OCI-LY7 (cell line): ENCODE data around the gene IDE. TPM values are rescaled to one million over a fixed set of nuclear protein-coding genes. Genes with fewer than 3 reads are reported as not detected.

Source experiments
- BruUV-seq: library from RNA; stranded (reverse); fragments of 400-500 nt; replicated peaks from 2 replicates; lab custom pipeline; 2021; lab: Mats Ljungman, UMichigan
- CTCF ChIA-PET: fragments of 300-600 bp; sonication (Branson Sonifier 250); formaldehyde crosslinking; loops from one replicate; lab custom pipeline; 2022; ENCODE audit warnings: antibody characterized with exemption; ENCODE audit not compliant: unreplicated experiment; lab: Charles Lee
- POLR2A ChIA-PET: fragments of 300-600 bp; sonication (Branson Sonifier 250); formaldehyde crosslinking; loops from one replicate; lab custom pipeline; 2022; ENCODE audit warnings: antibody characterized with exemption; lab: Charles Lee
- DNase-seq: peaks from one replicate; pipeline ENCODE4 v3.0.0-alpha.2; 2015; ENCODE audit warnings: low spot score
- H2AFZ ChIP-seq: fragments of 200-600 bp; sonication (generic), shearing (Covaris generic); 2 replicates; pipeline ENCODE4 v1.6.1; 2014; ENCODE audit warnings: mild to moderate bottlenecking, antibody characterized with exemption, low read length, moderate library complexity
- H3K27ac ChIP-seq: fragments of 200-600 bp; sonication (generic); 2 replicates; pipeline ENCODE4 v1.5.1; 2014; ENCODE audit warnings: mixed run types, low read depth, mild to moderate bottlenecking, moderate library complexity, low read length, inconsistent platforms; ENCODE audit not compliant: poor library complexity, severe bottlenecking
- H3K36me3 ChIP-seq: fragments of 200-600 bp; sonication (generic); 2 replicates; pipeline ENCODE4 v1.6.1; 2014; ENCODE audit warnings: mild to moderate bottlenecking, antibody characterized with exemption, low read length, moderate library complexity, mixed read lengths; ENCODE audit not compliant: insufficient read depth
- H3K4me1 ChIP-seq: fragments of 200-600 bp; sonication (generic); 2 replicates; pipeline ENCODE4 v1.5.1; 2014; ENCODE audit warnings: mild to moderate bottlenecking, low read length; ENCODE audit not compliant: insufficient read depth, poor library complexity, severe bottlenecking
- H3K4me2 ChIP-seq: fragments of 200-600 bp; sonication (generic); 2 replicates; pipeline ENCODE4 v1.6.1; 2014; ENCODE audit warnings: mild to moderate bottlenecking, low read length
- H3K4me3 ChIP-seq: fragments of 200-600 bp; sonication (generic); 2 replicates; pipeline ENCODE4 v1.5.1; 2014; ENCODE audit warnings: mild to moderate bottlenecking, low read depth, low read length; ENCODE audit not compliant: poor library complexity, severe bottlenecking
- H3K79me2 ChIP-seq: fragments of 200-600 bp; sonication (generic); 2 replicates; pipeline ENCODE4 v1.6.1; 2016; ENCODE audit warnings: low read depth, mild to moderate bottlenecking, low read length, moderate library complexity, mixed read lengths; ENCODE audit not compliant: insufficient read depth
- H3K9me2 ChIP-seq: fragments of 200-600 bp; sonication (generic); 2 replicates; pipeline ENCODE4 v1.6.1; 2016; ENCODE audit warnings: mild to moderate bottlenecking, low read length, mixed read lengths; ENCODE audit not compliant: insufficient read depth
- H3K9me3 ChIP-seq: fragments of 200-600 bp; sonication (generic); 2 replicates; pipeline ENCODE4 v1.6.1; 2014; ENCODE audit warnings: mild to moderate bottlenecking, mixed run types, low read length, mixed read lengths
- H4K20me1 ChIP-seq: fragments of 200-600 bp; sonication (generic); 2 replicates; pipeline ENCODE4 v1.6.1; 2014; ENCODE audit warnings: mild to moderate bottlenecking, antibody characterized with exemption, low read length, moderate library complexity, mixed read lengths; ENCODE audit not compliant: insufficient read depth
- CTCF ChIP-seq: fragments of 200-600 bp; sonication (generic); conservative IDR thresholded peaks from 2 replicates; pipeline ENCODE4 v1.5.1; 2014; ENCODE audit warnings: mild to moderate bottlenecking, antibody characterized with exemption, low read length, moderate library complexity, mixed read lengths
- EZH2phosphoT487 ChIP-seq: fragments of 200-600 bp; sonication (generic); IDR thresholded peaks from 2 replicates; pipeline ENCODE4 v1.6.1; 2018; ENCODE audit warnings: low read depth, borderline replicate concordance, mild to moderate bottlenecking, mixed run types, antibody characterized with exemption, low read length, moderate library complexity, mixed read lengths
- intact Hi-C: fragments of 100-400 bp; cut with micrococcal nuclease; formaldehyde crosslinking; loops from one replicate; pipeline ENCODE4 v1.10.0; 2022; ENCODE audit not compliant: unreplicated experiment
- total RNA-seq, 2 experiments: library from RNA; depleted of rRNA in 1 of 2; stranded (reverse); fragments of >200 nt in 1 of 2; shearing (Covaris generic) in 1 of 2; gene quantifications; 2 replicates each; pipeline ENCODE4 v1.2.3, GENCODE V29; 2014 to 2022

IDE gene
- total RNA-seq, 2 experiments from 2014 or later: 14.2 to 42.4 TPM

GRCh38 chr10:92542458-92542857 lies 31.4 kb downstream of the IDE start:
- H3K4me1 ChIP-seq: no peaks in the 10 kb centered on the region
- peaks cover 5% of the 10 kb centered on the region; the same call in 1 of the 2 replicates for H3K36me3 ChIP-seq
- CTCF ChIA-PET: interaction anchor here (0.6 kb wide), 1 partner anchor 18 kb away, joined by 3 read pairs; no protein-coding TSS in a partner anchor
- TF ChIP-seq CTCF (no peak), EZH2phosphoT487 (no peak)
- no peaks in the 10 kb centered on the region for H3K79me2 ChIP-seq
- no peak overlapping the region for H3K4me2 ChIP-seq
- intact Hi-C loops: no loop called here
- H3K4me3 ChIP-seq: no peak overlapping the region
- BruUV-seq: no TSS peak
- no peaks in the 10 kb centered on the region for H3K9me3 ChIP-seq
- no peak for DNase-seq
- H3K9me2 ChIP-seq: no peaks in the 10 kb centered on the region
- H3K27ac ChIP-seq: no peak overlapping the region
- no peak overlapping the region for H2AFZ ChIP-seq
- POLR2A ChIA-PET: no interaction called here
- 0 out of 2 replicates have a peak, but pooled peaks cover 4% of the 10 kb centered on the region for H4K20me1 ChIP-seq

- H3K36me3 ChIP-seq: peaks cover 5% of the 10 kb centered on the region; the same call in 1 of the 2 replicates
- POLR2A ChIA-PET: interaction anchor here (0.6 to 0.9 kb wide), 3 partner anchors 8 to 24 kb away, joined by 3 to 6 read pairs (median 3); no protein-coding TSS in a partner anchor
- CTCF ChIA-PET: no interaction called here
- no peak overlapping the region for H3K27ac ChIP-seq
- no peak overlapping the region for H3K4me3 ChIP-seq
- H3K9me3 ChIP-seq: no peaks in the 10 kb centered on the region
- intact Hi-C loops: no loop called here
- BruUV-seq: no TSS peak
- DNase-seq: no peak
- H3K9me2 ChIP-seq: no peaks in the 10 kb centered on the region
- H3K4me2 ChIP-seq: no peak overlapping the region
- no peaks in the 10 kb centered on the region for H3K79me2 ChIP-seq
- H3K4me1 ChIP-seq: no peaks in the 10 kb centered on the region
- TF ChIP-seq CTCF: no peak
- TF ChIP-seq EZH2phosphoT487: no peak
- H4K20me1 ChIP-seq: 0 out of 2 replicates have a peak, but pooled peaks cover 4% of the 10 kb centered on the region
- no peak overlapping the region for H2AFZ ChIP-seq
Observed at GRCh38 chr10:92541583-92541982, 32.3 kb downstream of the IDE start.

GRCh38 chr10:92538231-92538958 lies 35.5 kb downstream of the IDE start:
- no TSS peak for BruUV-seq
- POLR2A ChIA-PET: no interaction called here
- H3K79me2 ChIP-seq: no peaks in the 10 kb centered on the region
- H3K27ac ChIP-seq: no peak overlapping the region
- intact Hi-C loops: no loop called here
- CTCF ChIA-PET: no interaction called here
- H3K4me3 ChIP-seq: no peak overlapping the region
- H2AFZ ChIP-seq: no peak overlapping the region
- H3K4me2 ChIP-seq: no peak overlapping the region
- H3K36me3 ChIP-seq: peaks cover 10% of the 10 kb centered on the region; the same call in 1 of the 2 replicates
- H3K9me2 ChIP-seq: no peaks in the 10 kb centered on the region
- no peaks in the 10 kb centered on the region for H3K4me1 ChIP-seq
- H3K9me3 ChIP-seq: no peaks in the 10 kb centered on the region
- DNase-seq: no peak
- TF ChIP-seq CTCF (no peak), EZH2phosphoT487 (no peak)
- no peaks in the 10 kb centered on the region for H4K20me1 ChIP-seq
